HG02759 (cell line): ENCODE results near the gene S100P.
"Not testable (repeated sequence)": the region's sequence is repeated elsewhere in the genome, so short reads cannot be mapped to it uniquely, and the experiment has no call there.

ENCODE experiments used
- ATAC-seq: cut with Tn5 transposase; IDR thresholded peaks from one replicate; pipeline ENCODE4 v1.9.1; 2021; ENCODE audit warnings: mild to moderate bottlenecking, moderate library complexity; ENCODE audit not compliant: unreplicated experiment

Gene S100P

DNA sequence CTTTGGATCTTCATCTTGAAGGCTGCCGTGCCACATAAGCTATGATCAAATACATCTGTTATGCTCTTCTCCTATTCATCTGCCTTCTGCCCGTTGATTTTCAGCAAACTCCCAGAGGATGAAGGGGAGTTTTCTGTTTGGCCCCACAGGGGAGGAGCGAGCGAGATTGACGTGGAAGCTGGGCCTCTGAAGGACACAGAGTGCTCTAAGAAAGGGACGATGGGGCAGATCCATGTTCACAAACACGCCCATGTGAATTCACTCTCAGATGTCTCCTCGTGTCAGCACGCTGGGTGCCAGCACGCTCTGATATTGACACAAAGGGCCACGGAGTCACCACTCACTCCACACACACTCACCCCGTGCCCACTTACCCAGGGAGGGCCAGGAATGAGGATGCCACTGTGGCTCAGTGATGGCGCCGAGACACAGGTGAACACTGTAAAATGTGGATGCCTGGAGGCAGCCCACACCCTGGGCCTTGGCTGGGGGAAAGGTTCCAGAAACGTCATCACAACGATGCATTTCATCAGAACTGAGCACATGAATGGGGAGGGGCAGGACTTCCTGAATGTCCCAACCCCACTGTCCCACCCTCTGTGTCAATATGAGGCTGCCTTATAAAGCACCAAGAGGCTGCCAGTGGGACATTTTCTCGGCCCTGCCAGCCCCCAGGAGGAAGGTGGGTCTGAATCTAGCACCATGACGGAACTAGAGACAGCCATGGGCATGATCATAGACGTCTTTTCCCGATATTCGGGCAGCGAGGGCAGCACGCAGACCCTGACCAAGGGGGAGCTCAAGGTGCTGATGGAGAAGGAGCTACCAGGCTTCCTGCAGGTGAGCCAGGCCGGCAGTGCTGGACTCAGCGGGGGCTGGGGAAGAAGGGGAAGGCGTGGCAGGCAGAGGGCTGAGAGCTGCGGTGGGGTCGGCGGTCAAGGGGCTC is at the start of gene S100P:
Gene S100P, plus strand, starts transcription at position 648 of the 946 bp plus-strand sequence. Its CDS starts 55 bp downstream, at position 703.
- no peak for ATAC-seq

DNA sequence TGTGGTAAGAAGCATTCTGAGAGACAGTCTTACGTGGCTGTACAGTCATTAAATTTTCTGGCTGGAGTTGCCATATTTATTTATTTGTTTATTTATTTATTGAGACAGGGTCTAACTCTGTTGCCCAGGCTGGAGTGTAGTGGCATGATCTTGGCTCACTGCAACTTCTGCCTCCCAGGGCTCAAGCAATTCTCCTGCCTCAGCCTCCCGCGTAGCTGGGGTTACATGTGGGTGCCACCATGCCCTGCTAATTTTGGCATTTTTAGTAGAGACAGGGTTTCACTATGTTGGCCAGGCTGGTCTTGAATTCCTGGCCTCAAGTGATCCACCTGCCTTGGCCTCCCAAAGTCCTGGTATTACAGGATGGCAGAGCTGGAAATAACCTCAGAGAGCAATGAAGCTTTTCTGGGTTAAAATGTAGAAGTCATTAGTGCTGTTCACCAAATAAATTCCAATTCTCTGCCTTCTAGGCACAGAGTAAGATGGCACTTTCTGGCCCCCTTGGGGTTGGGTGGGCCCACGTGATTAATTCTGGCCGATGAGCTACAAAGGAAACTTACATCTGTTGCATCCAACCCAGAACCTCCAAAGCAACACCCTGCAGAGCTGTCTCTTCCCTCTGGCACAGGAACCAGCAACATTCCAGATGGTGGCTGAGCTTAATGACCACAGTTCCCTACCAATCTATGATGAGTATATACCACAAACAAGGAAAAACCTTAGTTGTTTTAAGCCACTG is 48.7 kb upstream of the S100P start:
- no peak for ATAC-seq

DNA sequence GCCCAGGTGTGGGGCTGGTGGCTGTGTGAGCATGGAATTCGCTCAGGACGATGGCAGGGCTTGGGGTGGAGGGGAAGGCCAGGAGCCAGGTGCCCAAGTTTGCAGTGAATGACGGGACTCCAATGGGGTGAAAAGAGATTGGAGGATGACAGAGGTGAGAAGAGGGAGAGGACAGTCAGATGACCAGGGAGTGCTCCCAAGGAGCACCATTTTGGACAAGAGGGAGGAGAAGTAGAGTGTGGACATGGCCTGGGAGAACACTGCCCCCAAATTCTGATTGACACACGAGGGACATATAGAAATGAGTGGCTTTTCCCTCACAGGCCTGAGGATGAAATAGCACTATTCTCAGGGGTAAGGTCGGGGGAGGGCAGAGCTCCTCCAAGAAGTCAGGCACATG is 46.5 kb upstream of the S100P start:
- ATAC-seq, result no peak

DNA sequence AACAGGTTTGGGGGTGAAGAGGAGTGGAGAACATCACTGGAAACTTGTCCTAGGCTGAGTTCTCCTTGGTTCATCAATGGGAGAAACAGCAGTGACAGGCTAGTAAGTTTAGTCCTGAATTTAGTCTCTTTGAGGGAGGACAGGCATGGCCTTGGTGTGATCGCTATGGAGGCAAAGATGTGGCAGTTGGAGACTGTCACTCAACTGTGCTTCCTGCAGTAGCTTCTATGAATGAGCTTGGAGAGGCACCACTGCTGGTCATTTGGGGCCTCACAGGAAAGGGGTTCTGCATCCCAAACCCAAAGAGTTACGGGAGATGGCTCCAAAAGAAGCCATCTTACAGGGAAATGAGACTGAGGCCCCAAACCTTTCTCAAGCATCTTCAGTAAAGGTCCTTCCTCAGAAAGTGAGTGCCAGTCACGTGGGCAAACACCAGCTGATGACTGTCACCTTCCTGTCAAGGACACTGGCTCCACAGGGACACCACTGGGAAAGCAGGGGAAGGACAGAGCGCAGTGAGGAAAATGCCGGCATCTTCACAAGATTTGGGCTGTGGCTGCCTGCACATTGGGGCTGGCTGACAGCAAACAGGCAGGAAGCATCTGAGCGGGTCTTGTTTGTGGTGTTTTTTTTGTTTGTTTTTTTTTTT is 46.0 kb upstream of the S100P start:
- ATAC-seq, result no peak

- ATAC-seq, result no peak
These were observed 44.5 kb upstream of the S100P start for GRCh38 chr4:6649216-6649615.

DNA sequence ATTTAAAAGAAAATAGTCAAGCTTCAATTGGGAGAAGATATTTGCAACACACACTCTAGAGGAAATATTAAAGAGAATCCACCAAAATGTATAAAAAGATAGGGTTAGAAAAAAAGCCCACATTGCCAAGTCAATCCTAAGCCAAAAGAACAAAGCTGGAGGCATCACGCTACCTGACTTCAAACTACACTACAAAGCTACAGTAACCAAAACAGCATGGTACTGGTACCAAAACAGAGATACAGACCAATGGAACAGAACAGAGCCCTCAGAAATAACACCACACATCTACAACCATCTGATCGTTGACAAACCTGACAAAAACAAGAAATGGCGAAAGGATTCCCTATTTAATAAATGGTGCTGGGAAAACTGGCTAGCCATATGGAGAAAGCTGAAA is 39.5 kb upstream of the S100P start:
- ATAC-seq, result not testable (repeated sequence)

DNA sequence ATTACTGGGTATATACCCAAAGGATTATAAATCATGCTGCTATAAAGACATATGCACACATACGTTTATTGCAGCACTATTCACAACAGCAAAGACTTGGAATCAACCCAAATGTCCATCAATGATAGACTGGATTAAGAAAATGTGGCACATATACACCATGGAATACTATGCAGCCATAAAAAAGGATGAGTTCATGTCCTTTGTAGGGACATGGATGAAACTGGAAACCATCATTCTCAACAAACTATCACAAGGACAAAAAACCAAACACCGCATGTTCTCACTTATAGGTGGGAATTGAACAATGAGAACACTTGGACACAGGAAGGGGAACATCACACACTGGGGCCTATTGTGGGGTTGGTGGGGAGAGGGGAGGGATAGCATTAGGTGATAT is 38.4 kb upstream of the S100P start:
- not testable (repeated sequence) for ATAC-seq

GRCh38 chr4:6655924-6656323 is 37.8 kb upstream of the S100P start:
- no peak for ATAC-seq

DNA sequence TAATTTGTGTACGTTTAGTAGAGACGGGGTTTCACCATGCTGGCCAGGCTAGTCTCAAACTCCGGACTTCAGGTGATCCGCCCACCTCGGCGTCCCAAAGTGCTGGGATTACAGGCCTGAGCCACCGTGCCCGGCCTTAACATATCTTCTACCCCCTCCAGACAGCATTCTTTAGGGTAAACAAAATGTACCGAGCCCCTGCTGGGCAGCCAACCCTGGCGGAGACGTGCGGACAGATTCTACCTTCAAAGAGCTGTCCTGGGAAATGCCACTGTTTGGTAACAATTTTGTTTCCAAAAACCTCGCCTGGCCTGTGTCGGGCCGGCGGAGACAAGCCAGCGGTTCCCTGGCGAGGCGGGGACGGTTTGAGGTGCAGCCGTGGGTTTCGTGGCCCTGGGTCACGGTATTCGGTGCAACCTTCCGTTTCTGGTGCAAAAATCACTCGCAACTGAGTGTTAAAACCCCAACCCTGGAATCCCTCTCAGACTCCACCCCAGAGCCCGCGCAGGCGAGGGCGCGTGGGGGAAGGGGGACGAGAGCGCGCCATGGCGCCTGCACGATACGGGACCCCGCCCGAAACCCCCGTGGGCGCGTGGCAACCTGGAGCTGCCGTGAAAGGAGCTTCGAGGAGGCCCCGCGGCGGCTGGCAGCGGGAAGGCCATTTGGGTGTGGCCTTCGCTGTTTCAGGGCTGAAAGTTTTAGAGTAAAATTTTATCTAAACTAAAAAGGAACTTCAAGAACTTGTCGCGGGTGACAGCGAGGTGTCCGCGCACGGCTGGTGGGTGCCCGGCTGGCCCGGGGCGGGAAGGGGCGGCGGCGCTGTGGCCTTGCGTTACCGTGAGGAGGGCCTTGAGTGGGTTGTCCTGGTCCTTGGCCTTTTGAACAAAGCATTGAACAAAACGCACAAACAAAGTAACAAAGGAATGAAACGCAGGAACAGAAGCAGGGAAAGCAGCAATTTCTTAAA is 36.2 kb upstream of the S100P start:
- ATAC-seq, result no peak

GRCh38 chr4:6658209-6658595 is 35.5 kb upstream of the S100P start:
- no peak for ATAC-seq

GRCh38 chr4:6658597-6659075 is 35.0 kb upstream of the S100P start:
- ATAC-seq, result no peak

DNA sequence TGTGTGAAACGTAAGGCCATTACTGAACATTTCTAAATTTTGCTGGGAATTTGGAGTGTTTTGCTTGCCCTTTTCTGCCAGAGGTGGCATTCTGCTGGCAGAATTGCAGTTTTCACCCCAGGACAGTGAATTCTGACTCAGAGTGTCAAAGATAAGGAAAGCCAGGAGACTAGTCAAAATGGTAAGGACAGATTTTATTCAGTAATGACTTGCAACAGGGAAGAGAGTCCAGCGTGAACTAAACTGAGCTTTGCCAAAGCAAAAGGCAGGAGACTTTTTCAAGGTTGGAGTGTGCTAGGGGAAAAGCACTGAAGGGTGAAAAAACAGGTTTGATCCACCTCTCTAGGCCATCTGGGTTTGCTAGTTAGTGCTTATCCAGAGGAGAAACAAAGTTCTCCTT is 33.8 kb upstream of the S100P start:
- no peak for ATAC-seq

DNA sequence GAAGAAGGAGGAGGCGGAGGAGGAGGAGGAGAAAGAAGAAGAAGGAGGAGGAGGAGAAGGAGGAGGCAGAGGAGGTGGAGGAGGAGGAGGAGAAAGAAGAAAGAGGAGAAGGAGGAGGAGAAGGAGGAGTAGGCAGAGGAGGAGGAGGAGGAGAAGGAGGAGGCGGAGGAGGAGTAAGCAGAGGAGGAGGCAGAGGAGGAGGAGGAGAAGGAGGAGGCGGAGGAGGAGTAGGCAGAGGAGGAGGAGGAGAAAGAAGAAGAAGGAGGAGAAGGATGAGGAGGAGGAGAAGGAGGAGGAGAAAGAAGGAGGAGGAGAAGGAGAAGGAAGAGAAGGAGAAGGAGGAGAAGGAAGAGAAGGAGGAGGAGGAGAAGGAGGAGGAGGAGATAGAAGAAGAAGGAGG is 33.2 kb upstream of the S100P start:
- no peak for ATAC-seq

GRCh38 chr4:6662591-6662990 is 31.1 kb upstream of the S100P start:
- ATAC-seq, result no peak

DNA sequence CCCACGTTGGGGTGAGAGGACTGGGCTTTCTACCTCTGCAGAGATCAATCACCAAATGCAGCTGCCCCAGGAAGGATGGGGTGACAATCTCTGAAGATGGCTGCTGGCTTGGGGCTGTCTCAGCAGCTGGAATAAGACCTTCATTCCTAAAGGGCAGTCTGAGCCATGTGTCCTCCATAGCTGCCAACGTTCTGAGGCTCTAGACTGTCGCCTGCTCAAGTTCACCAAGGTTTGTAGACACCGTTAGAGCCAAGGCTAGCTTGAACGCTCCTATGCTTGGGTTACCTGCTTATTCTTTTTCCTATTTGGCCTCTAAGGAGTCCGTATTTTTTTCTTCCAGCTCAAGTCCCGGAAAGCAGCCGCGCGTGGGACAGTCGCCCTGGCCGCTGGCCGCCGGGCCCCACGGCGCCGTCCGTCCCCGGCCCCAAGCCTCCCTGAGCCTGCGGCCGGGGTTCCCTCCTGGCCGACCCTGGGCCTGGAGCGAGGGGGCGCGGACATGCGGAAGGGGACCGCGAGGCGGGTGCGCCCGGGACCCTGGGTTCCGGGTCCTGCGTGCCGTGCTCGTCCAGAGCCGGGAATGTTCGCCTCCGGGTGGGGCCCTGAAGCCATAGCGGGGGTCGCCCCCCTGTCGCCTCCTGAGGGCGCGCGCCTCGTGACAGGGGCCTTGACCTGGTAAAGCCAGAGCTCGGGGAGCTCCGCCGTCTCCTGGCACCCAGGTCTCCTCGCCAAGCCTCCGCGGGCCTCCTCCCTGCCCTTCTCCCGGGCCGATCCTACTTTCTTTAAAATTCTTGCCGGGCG is 29.9 kb upstream of the S100P start:
- ATAC-seq, result no peak

DNA sequence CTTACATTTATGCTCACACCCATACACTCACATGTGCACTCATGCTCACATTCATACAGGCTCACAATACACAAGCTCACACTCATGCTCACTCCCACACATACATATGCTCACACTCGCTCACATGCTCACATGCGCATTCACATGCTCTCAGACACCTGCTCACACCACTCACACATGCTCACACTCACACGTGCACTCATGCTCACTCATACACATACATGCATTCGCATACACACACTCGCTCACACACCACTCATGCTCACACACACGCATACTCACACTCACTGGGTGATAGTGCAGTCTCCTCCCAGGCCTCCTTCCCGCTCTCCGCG is 28.4 kb upstream of the S100P start:
- ATAC-seq, result no peak

DNA sequence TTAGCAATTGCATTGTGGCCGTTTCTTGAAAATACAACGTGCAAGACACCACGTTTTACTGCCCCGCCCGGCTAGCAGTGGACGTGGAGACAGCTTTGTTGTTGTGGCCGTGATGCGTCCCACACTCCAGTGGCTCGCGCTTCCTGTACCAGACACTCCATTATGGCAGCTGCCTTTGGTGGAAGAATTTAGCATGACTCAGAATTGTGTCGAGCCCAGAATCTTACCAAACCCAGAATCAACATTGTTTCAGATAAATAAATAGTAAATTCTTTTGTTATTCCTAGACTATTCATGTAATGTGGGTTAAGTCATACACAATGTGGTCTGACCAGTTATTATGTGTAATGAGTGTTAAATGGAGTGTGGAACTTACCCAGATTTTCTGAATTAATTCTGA is 25.3 kb upstream of the S100P start:
- no peak for ATAC-seq

DNA sequence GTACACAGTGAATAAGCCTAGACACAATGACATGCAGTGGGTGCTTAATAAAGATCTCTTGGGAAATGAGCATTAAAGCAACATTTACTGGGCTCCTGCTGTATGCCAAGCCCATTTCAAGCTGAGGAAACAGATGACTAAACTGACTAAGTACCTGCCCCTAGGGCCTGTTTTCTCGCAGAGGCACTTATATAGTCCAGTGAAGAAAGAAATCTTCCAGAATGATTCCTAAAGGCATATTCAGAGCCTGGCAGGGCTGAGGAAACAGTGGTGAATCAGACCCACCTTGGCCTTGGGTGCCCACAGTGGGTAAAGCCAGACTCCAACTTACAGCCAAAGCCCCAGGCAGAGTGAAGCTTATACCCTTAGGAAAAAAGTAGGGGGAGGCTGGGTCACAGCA is 22.0 kb upstream of the S100P start:
- ATAC-seq, result no peak

- no peak for ATAC-seq
These were observed 21.5 kb upstream of the S100P start for GRCh38 chr4:6672131-6672530.
